Activated T-cell treated with anti-CD3 and anti-CD28 coated beads, Interleukin-2, amount 50 U/mL, for 4 hours (primary cell): ENCODE data around the gene AGBL4. TPM values are rescaled to one million over a fixed set of nuclear protein-coding genes. Genes with fewer than 3 reads are reported as not detected.

Source experiments
- ATAC-seq, 2 donors: fragments of 200-7000 bp; cut with Tn5 transposase; one replicate each; pipeline ENCODE4 v1.10.0; 2021
- DNase-seq: peaks from one replicate; pipeline ENCODE4 v3.0.0-alpha.2; 2020
- H3K27me3 Mint-ChIP-seq: one replicate; pipeline ENCODE4 v1.8.0; 2021; ENCODE audit warnings: low read depth, mixed read lengths
- H3K36me3 Mint-ChIP-seq: one replicate; pipeline ENCODE4 v1.8.0; 2022; ENCODE audit warnings: mixed read lengths; ENCODE audit not compliant: insufficient read depth
- H3K4me1 Mint-ChIP-seq: one replicate; pipeline ENCODE4 v1.8.0; 2021; ENCODE audit warnings: low read depth, mixed read lengths
- H3K4me3 Mint-ChIP-seq: one replicate; pipeline ENCODE4 v1.8.0; 2021; ENCODE audit warnings: mild to moderate bottlenecking, moderate library complexity, mixed read lengths
- H3K9me3 Mint-ChIP-seq: one replicate; pipeline ENCODE4 v1.8.0; 2021; ENCODE audit warnings: mixed read lengths
- total RNA-seq, 3 donors: library from RNA; stranded (reverse); gene quantifications; one replicate each; pipeline ENCODE4 v1.2.1, GENCODE V29; 2021

AGBL4 gene
- total RNA-seq, 3 donors from 2014 or later, result not detected

DNA sequence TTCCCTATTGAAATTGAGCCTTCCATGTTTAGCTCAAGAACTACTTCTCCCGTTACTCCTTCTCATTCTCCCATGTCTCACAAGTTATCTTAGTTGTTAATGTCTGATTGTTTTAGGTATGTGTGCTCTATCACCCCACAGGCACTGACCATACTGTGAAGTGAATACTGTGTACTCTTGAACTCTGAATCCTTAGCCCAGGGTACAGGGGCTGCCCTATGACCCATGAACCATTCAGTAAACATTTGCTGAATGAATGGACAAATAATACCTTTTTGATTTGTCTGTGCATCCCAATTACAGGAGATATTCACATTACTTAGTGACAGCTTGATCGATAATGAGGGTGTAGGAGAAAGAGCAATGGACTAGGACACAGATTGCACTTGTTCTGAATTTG, 1077.7 kb downstream of the AGBL4 start:
- no peak overlapping the region for H3K4me3 Mint-ChIP-seq
- no peaks in the 10 kb centered on the region for H3K36me3 Mint-ChIP-seq
- ATAC-seq (no peak), DNase-seq (no peak)
- no peaks in the 10 kb centered on the region for H3K9me3 Mint-ChIP-seq
- H3K4me1 Mint-ChIP-seq, result no peaks in the 10 kb centered on the region
- peaks cover 3% of the 10 kb centered on the region for H3K27me3 Mint-ChIP-seq

DNA sequence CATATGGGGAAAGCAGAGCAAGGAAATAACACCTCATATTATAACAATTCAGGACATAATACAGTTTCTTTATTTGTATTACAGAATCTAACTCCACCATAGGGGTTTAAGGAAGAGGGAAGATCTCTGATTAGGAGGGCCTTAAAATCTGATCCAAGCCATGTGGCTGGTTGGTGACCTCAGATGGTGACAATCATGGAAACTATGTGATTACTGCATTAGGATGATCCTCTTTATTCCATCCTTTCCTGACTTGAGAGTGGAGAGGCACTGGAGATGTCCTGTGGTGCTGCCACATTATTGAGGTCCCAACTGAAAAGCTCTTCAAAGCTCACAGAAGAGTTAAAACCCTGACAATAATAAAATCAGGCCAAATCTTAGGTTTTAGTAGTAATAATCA, 1078.9 kb downstream of the AGBL4 start:
- ATAC-seq, result no peak
- no peak for DNase-seq
- Mint-ChIP-seq H3K4me1 (no peaks in the 10 kb centered on the region), H3K36me3 (no peaks in the 10 kb centered on the region), H3K4me3 (no peak overlapping the region), H3K9me3 (no peaks in the 10 kb centered on the region), H3K27me3 (peaks cover 3% of the 10 kb centered on the region)

DNA sequence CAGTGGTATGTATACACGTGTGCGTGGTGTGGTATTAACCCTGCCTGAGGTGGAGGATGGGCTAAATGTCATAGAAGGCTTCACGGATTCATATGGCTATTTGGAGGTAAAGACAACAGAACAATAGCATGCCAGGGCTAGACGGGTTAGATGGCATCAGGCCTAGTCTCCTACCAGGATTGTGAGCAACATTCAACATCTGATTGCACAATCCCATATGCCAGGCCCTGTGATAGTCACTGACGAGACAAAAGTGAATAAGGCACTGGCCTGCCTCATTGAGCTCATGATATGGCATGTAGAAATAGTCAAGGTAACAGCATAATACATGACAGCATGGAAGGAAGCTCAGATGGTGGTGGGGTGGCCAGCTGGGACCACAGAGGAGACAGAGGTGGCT, 1079.9 kb downstream of the AGBL4 start:
- ATAC-seq, result no peak
- Mint-ChIP-seq H3K4me3 (no peak overlapping the region), H3K4me1 (no peaks in the 10 kb centered on the region), H3K9me3 (no peaks in the 10 kb centered on the region), H3K36me3 (no peaks in the 10 kb centered on the region), H3K27me3 (peaks cover 3% of the 10 kb centered on the region)
- no peak for DNase-seq

DNA sequence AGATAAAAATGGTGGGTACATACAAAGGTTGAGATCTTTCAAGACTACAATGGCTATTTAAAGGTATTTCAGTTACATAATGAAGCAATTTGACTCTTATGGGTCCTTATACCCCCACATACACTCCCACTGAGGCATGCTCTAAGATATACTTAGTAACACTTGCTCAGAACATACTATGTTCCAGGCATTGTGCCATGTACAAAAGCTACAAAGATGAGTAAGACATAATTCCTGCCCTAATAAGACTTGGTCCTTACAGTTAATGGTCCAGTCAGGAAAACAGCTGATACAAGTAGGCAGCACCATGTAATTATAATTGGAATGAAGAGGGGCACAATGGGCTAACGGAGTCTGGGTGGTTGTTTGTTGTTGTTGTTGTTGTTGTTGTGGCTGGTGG, 1080.4 kb downstream of the AGBL4 start:
- Mint-ChIP-seq H3K4me1 (no peaks in the 10 kb centered on the region), H3K9me3 (no peaks in the 10 kb centered on the region), H3K36me3 (no peaks in the 10 kb centered on the region), H3K4me3 (no peak overlapping the region), H3K27me3 (peaks cover 2% of the 10 kb centered on the region)
- DNase-seq, result no peak
- no peak for ATAC-seq

DNA sequence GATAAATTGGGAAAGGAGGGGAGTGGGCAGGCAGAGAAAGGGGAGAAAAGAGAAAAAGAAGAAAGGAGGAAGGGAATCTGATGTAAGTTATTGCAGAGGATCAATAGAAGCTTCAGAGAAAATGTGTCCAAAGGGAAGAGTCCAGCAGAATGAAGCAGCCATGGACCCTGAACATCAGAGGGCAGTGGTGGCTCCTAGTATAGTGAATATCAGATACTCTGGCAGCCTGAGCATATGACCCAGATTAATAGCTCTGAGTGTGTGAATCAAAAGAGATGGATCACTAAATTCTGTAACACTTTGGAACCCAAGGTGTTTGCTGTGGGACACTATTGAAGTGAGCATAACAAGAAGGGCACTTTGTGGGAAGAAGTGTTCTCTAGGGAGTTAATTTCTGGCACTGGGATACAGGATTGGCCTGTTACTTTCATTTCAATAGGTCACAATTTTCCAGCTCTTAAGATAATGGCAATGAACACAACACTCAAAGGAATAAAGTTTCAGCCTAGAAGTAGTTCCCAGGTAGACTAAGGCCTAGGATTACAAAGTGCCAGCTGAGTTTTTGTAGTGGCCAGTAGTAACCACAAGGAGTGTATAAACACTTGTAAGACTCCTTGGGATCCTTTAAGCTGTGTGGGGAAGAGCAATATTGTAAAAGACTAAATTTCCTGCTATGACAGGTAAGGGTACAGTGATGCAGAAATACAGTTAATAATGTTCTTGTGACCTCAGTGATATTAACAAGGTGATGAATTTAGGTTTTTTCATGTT, 1082.6 kb downstream of the AGBL4 start:
- no peaks in the 10 kb centered on the region for H3K27me3 Mint-ChIP-seq
- H3K4me1 Mint-ChIP-seq, result no peaks in the 10 kb centered on the region
- H3K4me3 Mint-ChIP-seq, result no peak overlapping the region
- H3K9me3 Mint-ChIP-seq, result no peaks in the 10 kb centered on the region
- no peaks in the 10 kb centered on the region for H3K36me3 Mint-ChIP-seq
- no peak for DNase-seq
- no peak for ATAC-seq

DNA sequence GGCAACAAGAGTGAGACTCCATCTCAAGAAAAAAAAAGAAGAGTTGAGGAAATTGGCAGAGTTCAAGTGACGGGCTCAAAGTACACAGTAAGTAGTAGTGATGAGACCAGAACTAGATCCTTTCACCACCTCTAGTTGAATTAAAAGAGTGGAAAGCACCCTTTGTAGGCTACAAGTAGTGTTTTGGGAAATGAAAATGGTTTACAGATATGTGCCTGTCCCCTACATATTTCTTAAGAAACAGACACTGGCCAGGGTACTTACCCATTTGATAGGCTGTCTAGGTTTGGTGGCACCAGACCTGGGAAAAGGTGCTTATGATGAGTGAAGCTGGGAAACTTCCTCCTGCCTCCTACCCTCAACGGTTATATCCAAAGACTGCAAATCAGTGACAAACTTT, 1083.4 kb downstream of the AGBL4 start:
- Mint-ChIP-seq H3K36me3 (no peaks in the 10 kb centered on the region), H3K27me3 (no peaks in the 10 kb centered on the region)

DNA sequence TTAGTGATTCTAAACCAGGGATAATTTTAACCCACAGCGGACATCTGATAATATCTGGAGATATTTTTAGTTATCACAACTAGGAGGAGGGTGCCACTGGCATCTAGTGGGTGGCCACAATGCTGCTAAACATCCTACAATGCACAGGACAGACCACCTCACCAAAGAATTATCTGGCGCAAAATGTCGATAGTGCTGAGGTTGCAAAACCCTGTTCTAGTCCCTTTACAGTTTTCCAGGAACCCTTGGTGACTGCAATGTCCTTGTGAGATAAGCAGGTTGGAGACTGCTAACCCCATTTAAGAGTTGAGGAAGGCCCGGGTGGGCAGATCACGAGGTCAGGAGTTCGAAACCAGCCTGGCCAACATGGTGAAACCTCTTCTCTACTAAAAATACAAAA, 1083.9 kb downstream of the AGBL4 start:
- H3K27me3 Mint-ChIP-seq, result no peaks in the 10 kb centered on the region
- DNase-seq (no peak), ATAC-seq (no peak)
- peaks cover 3% of the 10 kb centered on the region for H3K9me3 Mint-ChIP-seq
- H3K36me3 Mint-ChIP-seq, result no peaks in the 10 kb centered on the region
- H3K4me3 Mint-ChIP-seq, result no peak overlapping the region
- no peaks in the 10 kb centered on the region for H3K4me1 Mint-ChIP-seq

More for the DNA sequence above, 1083.4 kb downstream of the AGBL4 start:
- Mint-ChIP-seq H3K4me3 (no peak overlapping the region), H3K9me3 (peaks cover 1% of the 10 kb centered on the region), H3K4me1 (no peaks in the 10 kb centered on the region)
- ATAC-seq, result no peak
- DNase-seq, result no peak

DNA sequence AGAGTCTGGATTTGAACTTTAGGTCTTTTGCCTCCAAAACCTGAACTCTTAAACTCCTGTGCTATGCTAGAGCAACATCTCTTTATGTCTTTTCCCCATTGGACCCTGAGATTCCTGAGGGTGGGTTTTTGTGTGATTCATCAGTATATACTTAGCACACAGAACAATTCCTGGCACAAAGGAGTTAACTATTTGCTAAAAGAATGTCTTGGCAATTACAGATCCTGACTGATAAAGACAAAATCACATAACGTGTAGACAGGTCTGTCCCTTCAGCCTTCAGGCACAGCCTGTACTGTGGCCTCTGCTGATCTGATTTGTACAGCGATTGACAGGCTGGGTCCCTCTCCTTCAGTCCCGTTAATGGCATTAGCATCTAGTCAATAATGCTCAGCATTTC, 1084.7 kb downstream of the AGBL4 start:
- H3K4me1 Mint-ChIP-seq, result no peaks in the 10 kb centered on the region
- H3K27me3 Mint-ChIP-seq, result peaks cover 3% of the 10 kb centered on the region
- H3K4me3 Mint-ChIP-seq, result no peak overlapping the region
- H3K36me3 Mint-ChIP-seq, result no peaks in the 10 kb centered on the region
- ATAC-seq (no peak), DNase-seq (no peak)
- H3K9me3 Mint-ChIP-seq, result peaks cover 3% of the 10 kb centered on the region

DNA sequence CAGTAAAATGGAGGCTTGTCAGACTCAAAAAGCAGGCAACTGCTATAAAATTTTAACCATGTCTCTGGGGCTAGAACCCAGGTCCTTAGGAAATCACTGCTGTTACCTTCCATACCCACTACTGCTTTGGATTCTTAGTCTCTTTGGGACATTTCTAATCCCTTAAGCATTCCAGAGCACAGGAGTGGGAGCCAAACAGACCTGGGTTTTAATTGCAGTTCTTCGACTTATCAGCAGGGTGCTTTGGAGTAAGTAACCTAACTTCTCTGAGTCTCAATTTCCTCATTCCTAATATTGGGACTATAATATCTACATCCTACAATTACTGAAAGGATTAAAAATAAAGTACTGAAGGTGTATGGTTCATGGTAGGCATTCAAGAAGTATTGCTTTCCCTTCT, 1086.0 kb downstream of the AGBL4 start:
- Mint-ChIP-seq H3K36me3 (no peaks in the 10 kb centered on the region), H3K27me3 (peaks cover 5% of the 10 kb centered on the region), H3K4me3 (no peak overlapping the region)

DNA sequence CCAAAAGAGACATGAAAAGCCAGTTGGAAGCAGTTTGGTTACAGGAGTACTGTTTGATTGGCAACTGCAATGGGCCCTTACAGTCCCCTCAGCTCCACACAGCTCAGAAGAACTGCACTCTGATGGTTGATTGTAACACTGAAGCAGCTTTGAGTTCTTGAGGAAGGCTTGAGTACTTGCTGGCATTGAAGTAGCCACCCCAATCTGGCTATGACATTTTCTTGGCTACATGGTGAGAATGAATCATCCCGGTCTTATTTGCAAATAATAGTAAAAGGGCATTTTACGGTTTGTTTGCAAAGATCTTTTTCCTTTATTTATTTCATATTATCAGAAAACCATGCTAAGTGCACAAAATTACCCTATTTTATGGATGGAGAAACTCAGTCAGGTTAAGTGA, 1087.3 kb downstream of the AGBL4 start:
- no peaks in the 10 kb centered on the region for H3K36me3 Mint-ChIP-seq
- H3K9me3 Mint-ChIP-seq, result peaks cover 3% of the 10 kb centered on the region
- H3K27me3 Mint-ChIP-seq, result peaks cover 7% of the 10 kb centered on the region
- ATAC-seq, result no peak
- DNase-seq, result no peak
- H3K4me3 Mint-ChIP-seq, result no peak overlapping the region
- H3K4me1 Mint-ChIP-seq, result no peaks in the 10 kb centered on the region

More for the DNA sequence above, 1086.0 kb downstream of the AGBL4 start:
- no peaks in the 10 kb centered on the region for H3K4me1 Mint-ChIP-seq
- ATAC-seq (no peak), DNase-seq (no peak)
- peaks cover 3% of the 10 kb centered on the region for H3K9me3 Mint-ChIP-seq

DNA sequence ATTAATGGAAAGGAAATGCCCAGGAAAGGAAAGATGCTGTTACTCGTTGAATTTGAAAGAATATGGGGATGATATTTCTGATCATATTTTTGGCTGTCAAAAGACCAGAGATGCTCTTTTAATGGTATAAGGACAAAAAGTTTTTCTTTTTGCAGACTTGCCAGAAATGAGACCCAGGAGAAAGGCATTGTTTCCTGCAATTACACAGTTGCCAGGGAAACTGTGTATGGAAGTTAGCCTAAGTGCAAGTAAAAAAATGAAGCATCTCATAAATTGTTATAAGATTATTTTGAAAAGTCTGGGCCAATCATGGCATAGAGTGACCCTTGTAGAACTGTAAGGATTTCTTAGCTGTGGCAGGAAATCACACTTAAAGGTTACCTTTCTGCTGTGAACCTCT, 1091.4 kb downstream of the AGBL4 start:
- DNase-seq (no peak), ATAC-seq (no peak)
- H3K27me3 Mint-ChIP-seq, result peaks cover 7% of the 10 kb centered on the region
- H3K36me3 Mint-ChIP-seq, result no peaks in the 10 kb centered on the region
- peaks cover 3% of the 10 kb centered on the region for H3K9me3 Mint-ChIP-seq
- H3K4me3 Mint-ChIP-seq, result no peak overlapping the region
- H3K4me1 Mint-ChIP-seq, result no peaks in the 10 kb centered on the region

DNA sequence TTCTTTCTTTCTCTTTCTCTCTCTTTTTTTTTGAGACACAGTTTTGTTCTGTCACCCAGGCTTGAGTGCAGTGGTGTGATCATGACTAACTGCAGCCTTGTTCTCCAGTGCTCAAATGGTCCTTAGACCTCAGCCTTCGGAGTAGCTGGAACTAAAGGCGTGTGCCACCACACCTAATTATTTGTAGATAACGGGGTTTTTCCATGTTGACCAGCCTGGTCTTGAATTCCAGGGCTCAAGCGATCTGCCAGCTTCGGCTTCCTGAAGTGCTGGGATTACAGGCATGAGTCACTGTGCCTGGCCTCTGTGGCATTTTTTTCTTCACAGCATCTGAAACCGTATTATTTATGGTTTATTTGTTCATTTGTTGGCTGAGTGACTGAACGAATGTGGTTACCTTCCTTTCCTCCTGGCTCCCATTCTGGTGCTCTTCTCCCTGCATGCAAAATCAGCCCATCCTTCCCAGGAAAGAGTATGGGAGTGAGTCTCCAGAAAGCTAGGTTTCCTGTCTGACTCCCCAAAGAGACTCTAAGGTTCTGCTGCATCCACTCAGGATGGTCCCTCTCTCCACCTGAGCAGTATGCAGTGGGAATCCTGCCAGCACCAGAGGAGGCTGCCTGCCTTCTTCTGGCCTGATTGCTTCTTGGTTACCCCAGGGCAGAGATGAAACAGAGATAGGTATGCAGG, 1092.1 kb downstream of the AGBL4 start:
- ATAC-seq, result no peak
- Mint-ChIP-seq H3K4me3 (no peak overlapping the region), H3K27me3 (peaks cover 7% of the 10 kb centered on the region)

DNA sequence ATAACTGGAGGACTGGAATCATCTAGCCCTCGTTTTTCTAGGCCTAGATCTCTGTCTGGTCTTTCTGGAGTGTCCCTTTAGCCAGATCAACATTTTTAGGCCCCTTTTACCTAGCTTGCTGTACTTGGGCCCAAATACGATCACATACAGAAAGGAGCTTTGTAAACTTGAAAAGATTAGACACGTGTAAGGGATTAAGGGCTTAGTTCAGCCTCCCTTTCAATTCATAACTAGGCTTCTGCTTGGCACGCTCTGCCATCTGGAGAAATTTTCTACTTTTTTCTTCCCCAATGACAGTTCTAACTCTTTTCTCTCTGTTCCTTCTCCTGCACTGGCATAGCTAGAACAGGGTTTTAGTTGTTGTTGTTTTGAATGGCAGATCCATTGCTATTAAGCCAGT, 1093.7 kb downstream of the AGBL4 start:
- ATAC-seq (no peak), DNase-seq (no peak)
- Mint-ChIP-seq H3K36me3 (no peaks in the 10 kb centered on the region), H3K4me3 (no peak overlapping the region), H3K27me3 (peaks cover 7% of the 10 kb centered on the region), H3K9me3 (no peaks in the 10 kb centered on the region), H3K4me1 (no peaks in the 10 kb centered on the region)

More for the DNA sequence above, 1092.1 kb downstream of the AGBL4 start:
- no peaks in the 10 kb centered on the region for H3K4me1 Mint-ChIP-seq
- H3K36me3 Mint-ChIP-seq, result no peaks in the 10 kb centered on the region
- no peak for DNase-seq
- peaks cover 3% of the 10 kb centered on the region for H3K9me3 Mint-ChIP-seq

DNA sequence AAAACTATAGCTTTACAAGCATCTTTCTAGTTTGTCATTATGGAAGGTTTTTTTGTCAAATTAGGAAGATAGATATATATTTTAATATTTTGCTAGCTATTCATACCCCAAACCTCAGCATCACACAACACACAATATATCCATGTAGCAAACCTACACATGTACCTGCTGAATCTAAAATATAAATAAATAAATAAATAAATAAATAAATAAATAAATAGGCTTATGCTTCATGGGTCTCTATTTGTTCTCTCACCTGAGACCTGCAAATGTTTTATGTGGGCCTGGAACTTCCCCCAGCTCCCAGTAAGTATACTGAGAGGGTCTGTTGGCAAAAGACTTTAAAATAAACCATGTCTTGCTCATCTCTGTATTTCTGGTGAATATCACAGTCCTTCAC, 1099.7 kb downstream of the AGBL4 start:
- ATAC-seq, result no peak
- no peaks in the 10 kb centered on the region for H3K4me1 Mint-ChIP-seq

DNA sequence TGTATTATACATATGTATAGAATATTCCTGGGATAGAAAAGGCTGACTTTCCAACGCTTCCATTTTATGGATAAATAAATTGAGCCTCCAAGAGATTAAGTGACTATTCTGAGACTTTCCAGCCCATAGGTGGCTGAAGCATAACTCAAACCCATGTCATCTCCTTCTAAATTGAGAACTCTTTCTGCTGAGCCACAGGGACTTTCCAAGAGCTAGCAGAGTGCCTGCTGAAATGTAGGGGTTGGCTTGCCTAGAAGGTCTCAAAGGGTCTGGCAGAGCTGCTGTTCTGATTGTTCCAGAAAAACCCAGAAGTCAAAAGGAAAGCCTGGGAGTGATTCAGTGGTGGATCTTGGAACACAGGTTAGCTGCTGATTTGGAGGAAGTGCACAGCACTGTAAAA, 1100.6 kb downstream of the AGBL4 start:
- no peaks in the 10 kb centered on the region for H3K4me1 Mint-ChIP-seq
- no peak overlapping the region for H3K4me3 Mint-ChIP-seq
- ATAC-seq (no peak), DNase-seq (no peak)
- H3K9me3 Mint-ChIP-seq, result no peaks in the 10 kb centered on the region
- no peaks in the 10 kb centered on the region for H3K27me3 Mint-ChIP-seq
- no peaks in the 10 kb centered on the region for H3K36me3 Mint-ChIP-seq

More for the DNA sequence above, 1099.7 kb downstream of the AGBL4 start:
- no peaks in the 10 kb centered on the region for H3K36me3 Mint-ChIP-seq
- no peaks in the 10 kb centered on the region for H3K27me3 Mint-ChIP-seq
- no peaks in the 10 kb centered on the region for H3K9me3 Mint-ChIP-seq
- H3K4me3 Mint-ChIP-seq, result no peak overlapping the region
- no peak for DNase-seq
